SH-SY5Y (cell line): ENCODE data around the gene HINT1.

Source experiments
- GATA2 ChIP-seq: IDR thresholded peaks from 2 replicates; pipeline ENCODE4 v1.6.1; 2011; ENCODE audit warnings: mild to moderate bottlenecking, low read depth, low read length
- GATA3 ChIP-seq: IDR thresholded peaks from 2 replicates; pipeline ENCODE4 v1.6.1; 2011; ENCODE audit warnings: low read depth, mild to moderate bottlenecking, low read length, moderate library complexity

Gene HINT1

GRCh38 chr5:131193106-131193505, 28.1 kb upstream of the HINT1 start:
- TF ChIP-seq GATA3 (no peak), GATA2 (no peak)

GRCh38 chr5:131186561-131187256, 21.7 kb upstream of the HINT1 start:
- no peak for TF ChIP-seq GATA2
- TF ChIP-seq GATA3 = no peak

- no peak for TF ChIP-seq GATA3
- TF ChIP-seq GATA2 = no peak
Measured at GRCh38 chr5:131185523-131186104, 20.6 kb upstream of the HINT1 start.

GRCh38 chr5:131182839-131183238, 17.8 kb upstream of the HINT1 start:
- TF ChIP-seq GATA2 (no peak), GATA3 (no peak)

GRCh38 chr5:131180407-131180806, 15.4 kb upstream of the HINT1 start:
- TF ChIP-seq GATA2 = no peak
- TF ChIP-seq GATA3 = no peak

GRCh38 chr5:131171276-131171810, 6.3 kb upstream of the HINT1 start:
- TF ChIP-seq GATA2 (no peak), GATA3 (no peak)

GRCh38 chr5:131170540-131171275, 5.7 kb upstream of the HINT1 start, which contains the start of gene LYRM7:
Gene LYRM7 (plus strand): TSS chr5:131170944. CDS start chr5:131171021, 77 bp downstream.
- TF ChIP-seq GATA3 = no peak
- no peak for TF ChIP-seq GATA2

GRCh38 chr5:131169810-131170539, 4.9 kb upstream of the HINT1 start:
- no peak for TF ChIP-seq GATA3
- TF ChIP-seq GATA2 = no peak

GRCh38 chr5:131167615-131168014, 2.6 kb upstream of the HINT1 start:
- TF ChIP-seq GATA3 (no peak), GATA2 (no peak)

- TF ChIP-seq GATA3 (peak; percentile 84), GATA2 (peak; percentile 100)
Measured at GRCh38 chr5:131164191-131165118, 601 bp downstream of the HINT1 start.

GRCh38 chr5:131163276-131164119, 1.6 kb downstream of the HINT1 start:
- TF ChIP-seq GATA3 (no peak), GATA2 (no peak)

- no peak for TF ChIP-seq GATA3
- no peak for TF ChIP-seq GATA2
Measured at GRCh38 chr5:131160134-131160533, 4.9 kb downstream of the HINT1 start.

GRCh38 chr5:131156957-131157356, 8.1 kb downstream of the HINT1 start:
- TF ChIP-seq GATA3 (no peak), GATA2 (no peak)
